Suprapubic skin (tissue), 4 donors: ENCODE measurements around the gene RNASET2. TPM values are rescaled to one million over a fixed set of nuclear protein-coding genes. Genes with fewer than 3 reads are reported as not detected.

Experiments
- DNase-seq, 2 donors: peaks; one replicate each; pipeline ENCODE4 v3.0.0-alpha.2; 2019; ENCODE audit warnings: low spot score in 2 of 2
- H3K27ac ChIP-seq: fragments of 200-600 bp; sonication (generic); one replicate; pipeline ENCODE4 v1.5.1; 2019
- H3K27me3 ChIP-seq: fragments of 200-600 bp; sonication (generic); one replicate; pipeline ENCODE4 v1.5.1; 2019
- H3K36me3 ChIP-seq: fragments of 200-600 bp; sonication (generic); one replicate; pipeline ENCODE4 v1.5.1; 2019
- H3K4me1 ChIP-seq: fragments of 200-600 bp; sonication (generic); one replicate; pipeline ENCODE4 v1.5.1; 2019
- H3K4me3 ChIP-seq: fragments of 200-600 bp; sonication (generic); one replicate; pipeline ENCODE4 v1.5.1; 2019; ENCODE audit warnings: mild to moderate bottlenecking
- H3K9me3 ChIP-seq: fragments of 200-600 bp; sonication (generic); one replicate; pipeline ENCODE4 v1.5.1; 2019
- EP300 ChIP-seq: sonication (generic); formaldehyde crosslinking; IDR thresholded peaks from one replicate; pipeline ENCODE4 v1.6.1; 2017; ENCODE audit warnings: antibody characterized with exemption
- POLR2A ChIP-seq, 2 donors: fragments of 450-650 bp; IDR thresholded peaks; one replicate each; pipeline ENCODE4 v1.6.1; 2017; ENCODE audit warnings: antibody characterized with exemption in 2 of 2, mild to moderate bottlenecking in 2 of 2, moderate library complexity in 2 of 2
- POLR2AphosphoS5 ChIP-seq, 3 donors: sonication (generic); formaldehyde crosslinking; IDR thresholded peaks; one replicate each; pipeline ENCODE4 v1.6.1; 2017; ENCODE audit warnings: antibody characterized with exemption in 3 of 3
- WGBS: methylation state at CpG from one replicate; pipeline ENCODE4 v1.1.5; 2018; 5-methylcytosine and 5-hydroxymethylcytosine counted together
- total RNA-seq, 4 donors: library from RNA; depleted of rRNA; stranded (reverse); fragments of >200 nt; gene quantifications; one replicate each; pipeline ENCODE4 v1.1.0, GENCODE V29; 2016
- TF ChIP-seq, protein P1 (sequence below), 2 donors: fragments of 200-600 bp in 1 of 2; fragments of 450-650 bp in 1 of 2; sonication (generic) in 1 of 2; IDR thresholded peaks; one replicate each; pipeline ENCODE4 v1.5.1; 2016 to 2019; ENCODE audit warnings: antibody characterized with exemption in 2 of 2, mild to moderate bottlenecking in 1 of 2, moderate library complexity in 1 of 2

The RNASET2 gene
- total RNA-seq, 4 donors from 2014 or later: 36.3 to 62.5 (median 53.9) TPM

DNA sequence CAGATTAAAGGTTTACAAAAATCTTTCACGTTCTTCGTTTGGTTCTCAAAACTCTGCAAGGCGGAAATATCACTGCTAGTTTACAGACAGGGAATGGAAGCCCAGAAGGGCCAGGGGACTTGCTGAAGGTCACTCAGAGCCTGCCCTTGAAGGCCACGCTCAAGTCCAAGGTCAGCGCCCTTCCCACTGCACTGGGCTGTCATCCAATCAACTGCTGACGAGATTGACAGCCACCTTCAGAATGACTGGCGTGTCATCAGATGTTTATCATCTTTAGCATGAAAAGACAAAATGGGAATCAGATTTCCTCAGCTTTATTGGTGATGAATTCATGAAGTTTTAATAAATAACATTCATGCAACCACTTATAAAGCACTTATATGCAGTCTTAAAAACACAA is 16.5 kb downstream of the RNASET2 start:
- H3K27me3 ChIP-seq: no peaks in the 10 kb centered on the region
- no peaks in the 10 kb centered on the region for H3K4me1 ChIP-seq
- TF ChIP-seq POLR2AphosphoS5 (IDR thresholded peaks at IDR 0.05): no peak
- no peak for TF ChIP-seq EP300
- TF ChIP-seq, protein P1, sequence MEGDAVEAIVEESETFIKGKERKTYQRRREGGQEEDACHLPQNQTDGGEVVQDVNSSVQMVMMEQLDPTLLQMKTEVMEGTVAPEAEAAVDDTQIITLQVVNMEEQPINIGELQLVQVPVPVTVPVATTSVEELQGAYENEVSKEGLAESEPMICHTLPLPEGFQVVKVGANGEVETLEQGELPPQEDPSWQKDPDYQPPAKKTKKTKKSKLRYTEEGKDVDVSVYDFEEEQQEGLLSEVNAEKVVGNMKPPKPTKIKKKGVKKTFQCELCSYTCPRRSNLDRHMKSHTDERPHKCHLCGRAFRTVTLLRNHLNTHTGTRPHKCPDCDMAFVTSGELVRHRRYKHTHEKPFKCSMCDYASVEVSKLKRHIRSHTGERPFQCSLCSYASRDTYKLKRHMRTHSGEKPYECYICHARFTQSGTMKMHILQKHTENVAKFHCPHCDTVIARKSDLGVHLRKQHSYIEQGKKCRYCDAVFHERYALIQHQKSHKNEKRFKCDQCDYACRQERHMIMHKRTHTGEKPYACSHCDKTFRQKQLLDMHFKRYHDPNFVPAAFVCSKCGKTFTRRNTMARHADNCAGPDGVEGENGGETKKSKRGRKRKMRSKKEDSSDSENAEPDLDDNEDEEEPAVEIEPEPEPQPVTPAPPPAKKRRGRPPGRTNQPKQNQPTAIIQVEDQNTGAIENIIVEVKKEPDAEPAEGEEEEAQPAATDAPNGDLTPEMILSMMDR (IDR thresholded peaks at IDR 0.05): no peak
- no peak for TF ChIP-seq POLR2A (IDR thresholded peaks at IDR 0.05)
- no peak overlapping the region for H3K4me3 ChIP-seq
- 79% methylated on average over 7 of the region's 7 CpGs for WGBS
- no peaks in the 10 kb centered on the region for H3K9me3 ChIP-seq
- H3K36me3 ChIP-seq: peaks cover 38% of the 10 kb centered on the region
- no peak overlapping the region for H3K27ac ChIP-seq
- DNase-seq: no peak

DNA sequence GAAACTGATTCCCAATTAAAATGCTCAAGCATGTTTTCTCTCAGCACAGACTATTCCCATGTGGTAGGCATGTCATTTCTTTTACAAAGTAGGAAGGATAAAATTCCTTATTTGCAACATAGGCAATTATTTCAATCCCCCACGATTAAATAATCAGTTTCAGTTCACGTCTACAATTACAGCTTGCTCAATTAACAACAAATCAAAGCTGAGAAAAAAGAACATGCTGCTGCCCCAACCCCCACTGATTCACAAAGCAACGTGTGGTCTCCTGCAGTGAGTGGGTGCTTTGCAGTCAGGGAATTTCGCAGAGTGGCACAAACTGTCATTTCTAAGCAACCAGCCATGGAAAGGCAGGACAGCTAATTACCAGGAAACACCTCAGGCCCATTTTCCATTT is 17.0 kb downstream of the RNASET2 start:
- Histone ChIP-seq H3K4me1 (no peaks in the 10 kb centered on the region), H3K27ac (no peak overlapping the region), H3K36me3 (peaks cover 41% of the 10 kb centered on the region), H3K4me3 (no peak overlapping the region), H3K9me3 (no peaks in the 10 kb centered on the region), H3K27me3 (no peaks in the 10 kb centered on the region)
- no peak for TF ChIP-seq EP300
- no peak for TF ChIP-seq POLR2AphosphoS5 (IDR thresholded peaks at IDR 0.05)
- TF ChIP-seq, protein P1 (IDR thresholded peaks at IDR 0.05): no peak
- no peak for TF ChIP-seq POLR2A (IDR thresholded peaks at IDR 0.05)
- WGBS: 69% methylated on average over 4 of the region's 4 CpGs
- DNase-seq: no peak

DNA sequence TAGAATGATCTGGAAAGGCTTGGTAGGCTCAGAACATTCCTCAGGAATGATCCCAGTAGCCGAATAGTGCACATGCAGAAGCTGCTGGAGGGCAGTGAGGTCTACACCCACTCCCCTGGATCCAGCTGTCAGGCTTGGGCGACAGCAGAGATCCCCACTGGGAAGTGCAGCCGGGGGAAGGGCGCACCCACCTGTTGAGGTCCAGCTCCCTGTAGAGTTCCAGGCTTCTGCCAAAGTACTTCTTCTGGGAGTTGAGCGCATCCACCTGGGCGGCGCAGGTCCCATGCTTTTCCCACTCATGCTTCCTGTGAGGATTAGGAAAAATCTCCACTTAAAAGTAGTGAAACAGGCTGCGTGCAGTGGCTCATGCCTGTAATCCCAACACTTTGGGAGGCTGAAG is 17.6 kb downstream of the RNASET2 start:
- Histone ChIP-seq H3K4me1 (no peaks in the 10 kb centered on the region), H3K27me3 (no peaks in the 10 kb centered on the region), H3K36me3 (peaks cover 46% of the 10 kb centered on the region), H3K9me3 (no peaks in the 10 kb centered on the region), H3K4me3 (no peak overlapping the region), H3K27ac (no peak overlapping the region)
- WGBS: 98% methylated on average over 8 of the region's 8 CpGs
- DNase-seq: no peak
- TF ChIP-seq, protein P1 (IDR thresholded peaks at IDR 0.05): no peak
- TF ChIP-seq POLR2A (IDR thresholded peaks at IDR 0.05): no peak

DNA sequence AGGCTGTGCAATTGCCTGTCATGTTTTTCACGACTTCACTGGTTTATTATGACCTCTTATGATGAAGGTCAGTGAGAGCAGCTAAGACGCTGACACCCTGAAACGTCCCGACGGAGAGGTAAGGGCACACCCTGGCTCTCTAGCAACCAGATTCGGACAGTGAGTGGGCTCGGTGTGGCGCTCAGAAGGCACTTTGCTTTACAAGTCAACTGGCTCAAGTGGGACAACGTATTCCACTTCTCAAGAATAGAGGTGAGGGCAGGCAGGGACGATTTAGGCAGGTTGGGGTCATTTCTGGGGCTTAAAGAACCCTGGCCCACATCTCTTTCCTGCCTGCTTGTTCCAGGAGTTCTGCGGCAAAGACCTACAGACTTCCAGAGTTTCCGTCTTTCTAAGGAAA is 18.2 kb downstream of the RNASET2 start:
- Histone ChIP-seq H3K27me3 (no peaks in the 10 kb centered on the region), H3K36me3 (peaks cover 43% of the 10 kb centered on the region), H3K4me1 (no peaks in the 10 kb centered on the region), H3K27ac (no peak overlapping the region), H3K9me3 (no peaks in the 10 kb centered on the region), H3K4me3 (no peak overlapping the region)
- DNase-seq: no peak
- TF ChIP-seq POLR2A (IDR thresholded peaks at IDR 0.05): no peak
- TF ChIP-seq EP300: no peak
- TF ChIP-seq, protein P1 (IDR thresholded peaks at IDR 0.05): no peak
- TF ChIP-seq POLR2AphosphoS5 (IDR thresholded peaks at IDR 0.05): no peak
- 90% methylated on average over 12 of the region's 12 CpGs for WGBS

DNA sequence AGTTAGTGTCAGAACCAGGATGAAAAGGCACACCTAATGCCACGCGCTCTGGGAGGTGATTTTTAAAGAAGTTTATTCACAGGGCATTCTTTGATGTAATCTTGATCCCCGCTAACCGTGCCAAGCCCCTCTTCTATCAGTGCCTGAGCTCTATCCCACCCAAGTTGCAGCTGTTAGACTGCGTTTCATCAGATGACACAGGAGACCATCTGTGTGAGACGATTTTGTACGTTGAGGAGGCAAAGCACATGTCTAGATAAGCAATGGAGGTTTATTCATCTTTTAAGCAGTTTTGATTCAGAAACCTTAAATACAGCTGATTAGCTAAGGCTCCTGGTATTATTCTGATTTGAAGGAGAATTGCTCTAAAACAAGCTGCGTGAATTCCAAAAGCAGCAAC is 18.6 kb downstream of the RNASET2 start:
- no peak overlapping the region for H3K4me3 ChIP-seq
- TF ChIP-seq, protein P1 (IDR thresholded peaks at IDR 0.05): no peak
- no peak for TF ChIP-seq EP300
- TF ChIP-seq POLR2AphosphoS5 (IDR thresholded peaks at IDR 0.05): no peak
- TF ChIP-seq POLR2A (IDR thresholded peaks at IDR 0.05): no peak
- H3K9me3 ChIP-seq: no peaks in the 10 kb centered on the region
- no peaks in the 10 kb centered on the region for H3K4me1 ChIP-seq
- peaks cover 43% of the 10 kb centered on the region for H3K36me3 ChIP-seq
- WGBS: 87% methylated on average over 8 of the region's 8 CpGs
- no peak overlapping the region for H3K27ac ChIP-seq
- H3K27me3 ChIP-seq: no peaks in the 10 kb centered on the region
- no peak for DNase-seq
